Hematopoietic multipotent progenitor cell (in vitro differentiated cells): ENCODE measurements around the gene PDGFRA. TPM values are rescaled to one million over a fixed set of nuclear protein-coding genes. Genes with fewer than 3 reads are reported as not detected.
"Not testable (repeated sequence)": the region's sequence is repeated elsewhere in the genome, so short reads cannot be mapped to it uniquely, and the experiment has no call there.

Source experiments
- DNase-seq, 3 donors: peaks; one replicate each; pipeline ENCODE4 v3.0.0-alpha.2; 2011 to 2015; ENCODE audit warnings: low read depth in 2 of 3, low spot score in 2 of 3
- total RNA-seq: library from RNA; depleted of rRNA; stranded (reverse); fragments of >200 nt; gene quantifications from one replicate; pipeline ENCODE4 v1.2.3, GENCODE V29; 2012

PDGFRA gene
- total RNA-seq, 1 donor, result under 0.01 TPM

GRCh38 chr4:54227256-54228055, 1.6 kb upstream of the PDGFRA start:
- peak in 2 of 3 donors; percentile 5 to 19 for DNase-seq

GRCh38 chr4:54228056-54228527, 1.0 kb upstream of the PDGFRA start:
- peak in 2 of 3 donors; percentile 56 to 61 for DNase-seq

GRCh38 chr4:54228546-54228945, 547 bp upstream of the PDGFRA start:
- DNase-seq, result peak in 1 of 3 donors; percentile 12

- DNase-seq, result peak in 1 of 3 donors; percentile 10
Measured at GRCh38 chr4:54229631-54230483, 764 bp downstream of the PDGFRA start.

GRCh38 chr4:54230484-54231418, 1.7 kb downstream of the PDGFRA start:
- DNase-seq, result peak in 2 of 3 donors; percentile 21 to 49

- peak in 1 of 3 donors; percentile 5 for DNase-seq
Measured at GRCh38 chr4:54231419-54231767, 2.3 kb downstream of the PDGFRA start.

GRCh38 chr4:54231768-54232688, 2.9 kb downstream of the PDGFRA start:
- DNase-seq, result peak in 2 of 3 donors; percentile 16 to 22

- DNase-seq, result peak; percentile 43 to 87 (median 81)
Measured at GRCh38 chr4:54233277-54233696, 4.2 kb downstream of the PDGFRA start.

GRCh38 chr4:54233697-54234496, 4.8 kb downstream of the PDGFRA start:
- DNase-seq, result peak; percentile 49 to 86 (median 73)

GRCh38 chr4:54234497-54235205, 5.6 kb downstream of the PDGFRA start:
- DNase-seq, result peak in 2 of 3 donors; percentile 40 to 66

- not testable (repeated sequence) for DNase-seq
Measured at GRCh38 chr4:54236316-54236715, 7.2 kb downstream of the PDGFRA start.

- no peak for DNase-seq
Measured at GRCh38 chr4:54237770-54238169, 8.7 kb downstream of the PDGFRA start.

- no peak for DNase-seq
Measured at GRCh38 chr4:54238389-54238788, 9.3 kb downstream of the PDGFRA start.

GRCh38 chr4:54241268-54241823, 12.3 kb downstream of the PDGFRA start:
- DNase-seq, result not testable (repeated sequence)

- DNase-seq, result not testable (repeated sequence)
Measured at GRCh38 chr4:54243541-54243940, 14.4 kb downstream of the PDGFRA start.

- DNase-seq, result not testable (repeated sequence)
Measured at GRCh38 chr4:54252312-54252711, 23.2 kb downstream of the PDGFRA start.

- DNase-seq, result no peak
Measured at GRCh38 chr4:54254116-54254914, 25.2 kb downstream of the PDGFRA start.
